ENCODE data around the gene IGSF5. TPM values are rescaled to one million over a fixed set of nuclear protein-coding genes. Genes with fewer than 3 reads are reported as not detected.

IGSF5 gene
- total RNA-seq, 2 donors from 2014 or later: 0.12 to 0.70 TPM

GRCh38 chr21:39851002-39851618, 106.1 kb downstream of the IGSF5 start:
- intact Hi-C loops (cut with DNase I, micrococcal nuclease): no loop called here
- no peak for DNase-seq
- no peak for ATAC-seq

Other genes with a start within 250 kb of the IGSF5 start
- 100 to 1,000 TPM in 1 of 2 donors, 10 to 100 TPM in 1; 95.6 to 115 TPM for gene B3GALT5, start 132.2 kb upstream of the IGSF5 start, total RNA-seq
- gene PCP4, start 122.3 kb downstream of the IGSF5 start, total RNA-seq: 1 to 10 TPM in 1 of 2 donors, under 1 TPM in 1; 0.64 to 6.5 TPM

Data from left colon (tissue), 2 donors.